Activated T-helper 1 cell treated with anti-CD3 and anti-CD28 coated beads, Interleukin-12 subunit alpha, Interleukin-12 subunit beta, Interleukin-2, Interleukin-4 antibody, amounts not matched to agents 30 ng/mL and 10 ng/mL and 1 ng/mL, durations not matched to agents 14 hours and 24 hours and 36 hours (primary cell): ENCODE measurements around the gene DLGAP3. TPM values are rescaled to one million over a fixed set of nuclear protein-coding genes. Genes with fewer than 3 reads are reported as not detected.

Experiments
- DNase-seq: peaks from one replicate; pipeline ENCODE4 v3.0.0; 2021; ENCODE audit warnings: low spot score
- H3K27ac Mint-ChIP-seq: one replicate; pipeline ENCODE4 v1.8.0; 2021; ENCODE audit warnings: mild to moderate bottlenecking, mixed read lengths
- H3K27me3 Mint-ChIP-seq: one replicate; pipeline ENCODE4 v1.8.0; 2022; ENCODE audit warnings: mild to moderate bottlenecking, moderate library complexity, mixed read lengths; ENCODE audit not compliant: insufficient read depth
- H3K36me3 Mint-ChIP-seq: one replicate; pipeline ENCODE4 v1.8.0; 2021; ENCODE audit warnings: low read depth, mixed read lengths
- H3K4me1 Mint-ChIP-seq: one replicate; pipeline ENCODE4 v1.8.0; 2021; ENCODE audit warnings: low read depth, mixed read lengths
- H3K4me3 Mint-ChIP-seq: one replicate; pipeline ENCODE4 v1.8.0; 2021; ENCODE audit warnings: mild to moderate bottlenecking, moderate library complexity, mixed read lengths
- H3K9me3 Mint-ChIP-seq: one replicate; pipeline ENCODE4 v1.8.0; 2021; ENCODE audit warnings: mixed read lengths
- intact Hi-C: fragments of 100-400 bp; cut with micrococcal nuclease; formaldehyde crosslinking; loops from one replicate; pipeline ENCODE4 v1.15.1; 2024
- total RNA-seq: library from RNA; stranded (reverse); gene quantifications from 2 replicates; pipeline ENCODE4 v1.2.3, GENCODE V29; 2022

DLGAP3 gene
- total RNA-seq, 1 donor from 2014 or later: 0.65 TPM

DNA sequence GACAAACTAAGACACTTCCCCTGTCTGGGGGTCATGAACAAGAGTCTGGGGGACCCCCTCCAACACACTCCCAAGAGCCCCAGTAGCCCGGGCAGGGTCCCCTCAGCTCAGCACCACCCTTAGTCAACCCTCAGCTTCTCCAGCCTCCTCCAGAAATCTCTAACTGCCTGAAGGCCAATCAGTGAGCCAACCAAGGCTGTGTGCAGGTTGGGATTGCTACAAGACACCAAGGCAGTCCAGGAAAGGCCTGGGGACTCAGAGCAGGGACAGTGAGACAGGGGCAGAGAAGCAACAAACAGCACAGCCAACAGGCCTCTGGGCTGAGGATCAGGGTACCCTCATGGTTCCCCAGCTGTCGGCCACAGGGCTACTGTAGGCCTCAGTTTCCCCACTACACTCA lies 83.2 kb downstream of the DLGAP3 start:
- peaks cover 6% of the 10 kb centered on the region for H3K36me3 Mint-ChIP-seq
- intact Hi-C loops: no loop called here
- peaks cover 4% of the 10 kb centered on the region for H3K4me1 Mint-ChIP-seq
- no peaks in the 10 kb centered on the region for H3K27me3 Mint-ChIP-seq
- no peaks in the 10 kb centered on the region for H3K9me3 Mint-ChIP-seq
- no peak overlapping the region for H3K4me3 Mint-ChIP-seq
- H3K27ac Mint-ChIP-seq: no peak overlapping the region
- DNase-seq: no peak

DNA sequence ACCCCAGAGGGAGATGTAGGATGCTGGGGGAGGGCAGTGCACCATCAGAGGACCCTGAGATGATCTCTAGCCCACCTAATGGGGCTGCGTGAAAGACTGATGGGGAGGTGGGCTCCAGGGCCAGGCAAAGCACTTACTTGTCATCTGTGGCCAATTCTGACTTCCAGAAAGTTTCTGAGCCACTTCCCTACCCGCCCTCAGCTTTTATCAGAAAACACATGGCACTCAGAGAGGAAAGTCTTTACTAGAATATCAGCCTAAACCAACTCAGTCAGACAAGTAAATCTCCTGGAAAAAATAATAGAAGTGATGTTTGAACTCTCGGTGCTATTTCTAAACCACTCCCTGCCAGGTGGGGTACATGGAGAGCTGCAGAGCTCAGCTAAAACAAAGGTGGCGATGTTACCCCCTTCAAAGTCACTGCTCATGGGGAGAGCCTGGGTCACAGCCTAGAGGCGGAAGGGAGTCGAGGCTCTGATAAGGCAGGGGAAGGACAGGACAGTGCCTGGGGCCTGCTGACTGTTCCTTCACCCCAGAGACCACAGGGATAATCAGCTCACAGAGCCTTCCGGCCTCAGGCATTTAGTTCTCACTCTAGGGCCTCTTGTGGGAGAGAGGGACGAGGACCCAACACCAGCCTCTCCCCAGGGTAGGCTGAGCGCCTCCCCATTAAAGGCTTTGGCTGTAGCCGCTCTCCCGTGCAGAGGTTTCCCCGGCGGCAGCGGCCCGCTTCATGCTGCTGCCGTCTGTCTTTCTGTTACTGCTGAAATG lies 84.1 kb downstream of the DLGAP3 start:
- no peaks in the 10 kb centered on the region for H3K9me3 Mint-ChIP-seq
- no peak for DNase-seq
- no peak overlapping the region for H3K4me3 Mint-ChIP-seq
- H3K4me1 Mint-ChIP-seq: peaks cover 4% of the 10 kb centered on the region
- H3K27me3 Mint-ChIP-seq: no peaks in the 10 kb centered on the region
- intact Hi-C loops: no loop called here
- no peak overlapping the region for H3K27ac Mint-ChIP-seq
- H3K36me3 Mint-ChIP-seq: peaks cover 2% of the 10 kb centered on the region

DNA sequence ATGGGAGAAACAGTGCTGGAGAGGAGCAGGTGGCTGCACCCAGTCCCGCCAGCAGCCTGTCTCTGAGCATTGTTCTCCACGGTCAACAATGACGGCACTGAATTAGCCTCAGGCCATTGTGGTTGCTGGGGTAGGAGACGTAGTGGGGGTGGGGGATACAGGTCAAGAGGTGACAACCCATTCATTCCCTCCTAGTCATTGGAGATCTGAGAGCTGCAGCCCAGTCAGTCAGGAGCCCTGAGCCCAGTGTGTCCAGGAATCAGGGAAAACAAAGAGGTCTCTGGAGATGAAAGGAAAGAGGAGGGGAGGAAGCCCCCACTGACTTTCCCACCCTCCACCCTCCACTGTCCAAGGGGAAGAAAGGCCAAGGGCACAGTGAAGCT lies 85.2 kb downstream of the DLGAP3 start:
- Mint-ChIP-seq H3K9me3 (no peaks in the 10 kb centered on the region), H3K27ac (no peak overlapping the region), H3K4me1 (peaks cover 4% of the 10 kb centered on the region), H3K27me3 (no peaks in the 10 kb centered on the region), H3K4me3 (no peak overlapping the region), H3K36me3 (peaks cover 2% of the 10 kb centered on the region)
- intact Hi-C loops: no loop called here
- DNase-seq: no peak

DNA sequence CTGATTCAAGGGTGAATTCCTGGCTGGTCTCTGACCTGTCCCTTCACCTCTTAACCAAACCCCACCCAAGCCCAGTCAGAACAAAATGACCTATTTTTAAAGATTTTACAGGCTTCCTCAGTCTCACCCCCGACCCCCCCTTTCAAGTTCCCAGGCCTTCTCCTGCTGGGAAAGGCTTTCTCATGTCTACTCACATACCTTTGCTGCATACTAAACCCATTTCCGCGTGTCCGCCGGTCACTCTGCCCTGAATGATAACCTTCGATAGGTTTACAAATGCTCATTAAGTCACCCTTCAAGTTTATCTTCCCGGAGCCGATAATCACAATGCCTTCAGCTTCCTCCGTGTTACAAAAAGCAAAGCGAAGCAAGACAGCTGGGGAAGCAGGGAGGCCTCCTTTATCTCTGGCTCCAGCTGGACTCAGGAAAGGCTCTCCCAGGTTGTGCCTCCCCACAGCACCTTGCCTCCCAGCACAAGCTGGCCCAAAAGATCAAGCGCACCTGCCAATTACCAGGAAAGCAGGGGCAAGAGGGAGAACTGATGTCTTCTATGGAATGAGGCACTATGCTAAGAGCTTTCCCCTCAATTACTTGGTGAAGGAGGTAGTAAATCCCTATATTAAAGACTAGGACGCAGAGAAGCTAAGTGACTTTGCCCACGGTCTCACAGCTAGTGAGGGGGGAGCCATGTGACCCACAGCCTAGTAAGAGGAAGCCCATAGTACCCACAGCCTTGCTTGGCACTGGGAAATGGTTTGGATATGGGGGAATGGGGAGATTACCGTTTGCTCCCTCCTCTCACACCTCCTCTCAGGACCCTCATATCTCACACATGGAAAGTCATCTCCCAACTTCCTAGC lies 85.8 kb downstream of the DLGAP3 start:
- no peak for DNase-seq
- Mint-ChIP-seq H3K36me3 (no peaks in the 10 kb centered on the region), H3K9me3 (no peaks in the 10 kb centered on the region), H3K27ac (no peak overlapping the region), H3K4me3 (no peak overlapping the region), H3K4me1 (peaks cover 4% of the 10 kb centered on the region), H3K27me3 (no peaks in the 10 kb centered on the region)
- intact Hi-C loops: no loop called here

DNA sequence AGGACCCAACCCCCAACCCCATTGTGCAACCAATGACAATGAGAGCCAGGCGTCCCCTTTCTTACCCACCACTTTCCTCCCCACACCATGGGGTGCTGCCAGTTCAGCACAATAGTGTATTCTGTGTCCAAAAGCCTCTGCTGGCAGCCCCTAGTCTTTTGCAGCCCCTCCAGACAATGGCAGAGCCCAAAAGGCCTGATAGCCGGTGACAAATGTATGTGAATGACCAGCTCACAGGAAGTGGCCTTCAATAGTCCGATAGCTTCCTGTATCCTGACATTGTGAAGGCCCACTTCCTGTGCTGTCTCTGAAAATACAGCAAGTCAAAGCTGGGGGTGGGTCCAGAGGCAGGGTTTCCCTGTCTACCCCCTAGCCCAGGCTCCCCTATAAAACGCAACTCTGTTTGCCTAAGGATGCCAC lies 86.5 kb downstream of the DLGAP3 start:
- no peaks in the 10 kb centered on the region for H3K9me3 Mint-ChIP-seq
- H3K4me3 Mint-ChIP-seq: no peak overlapping the region

DNA sequence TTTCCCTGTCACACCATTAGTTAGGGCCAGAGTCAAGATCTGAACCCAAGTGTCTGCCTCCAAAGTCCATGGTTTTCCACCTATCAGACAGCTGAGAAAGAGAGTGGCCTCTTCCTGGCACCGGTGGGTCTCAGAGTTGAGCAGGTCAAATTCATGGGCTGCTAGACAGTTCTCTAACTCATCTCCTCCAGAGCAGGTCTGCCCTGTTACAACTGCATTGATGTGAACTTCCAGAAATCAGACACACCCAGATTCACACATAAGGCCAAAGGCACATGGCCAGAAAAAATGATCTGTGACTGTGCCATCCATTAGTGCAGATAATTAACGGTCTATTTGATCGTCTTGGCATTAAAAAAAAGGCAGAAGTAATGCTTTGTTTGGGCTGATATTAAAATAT lies 87.4 kb downstream of the DLGAP3 start:
- intact Hi-C loops: no loop called here
- Mint-ChIP-seq H3K36me3 (no peaks in the 10 kb centered on the region), H3K27ac (no peak overlapping the region), H3K4me3 (no peak overlapping the region), H3K27me3 (no peaks in the 10 kb centered on the region), H3K9me3 (no peaks in the 10 kb centered on the region), H3K4me1 (peaks cover 4% of the 10 kb centered on the region)
- DNase-seq: no peak

More for the DNA sequence above, 86.5 kb downstream of the DLGAP3 start:
- DNase-seq: no peak
- Mint-ChIP-seq H3K27ac (no peak overlapping the region), H3K36me3 (no peaks in the 10 kb centered on the region), H3K27me3 (no peaks in the 10 kb centered on the region), H3K4me1 (peaks cover 4% of the 10 kb centered on the region)
- intact Hi-C loops: no loop called here

DNA sequence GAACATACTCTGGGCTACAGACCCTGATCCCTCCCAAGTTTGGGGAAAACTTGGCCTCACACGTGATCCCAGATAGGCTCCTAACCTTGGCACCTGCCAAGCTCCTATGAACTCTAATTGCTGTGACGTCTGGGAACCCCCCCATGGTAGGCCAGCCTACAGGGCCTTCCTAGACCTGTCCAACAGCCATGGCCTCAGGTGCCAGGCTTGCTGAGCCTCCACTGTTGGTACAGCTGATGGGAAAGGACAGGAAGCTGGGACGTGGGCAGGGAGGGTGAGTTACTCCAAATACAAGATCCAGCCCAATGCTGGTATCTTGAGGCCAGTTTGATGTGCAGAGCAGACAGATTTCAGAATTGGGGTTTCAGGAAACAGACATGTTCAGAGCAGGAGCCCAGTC lies 89.0 kb downstream of the DLGAP3 start:
- H3K4me1 Mint-ChIP-seq: peaks cover 4% of the 10 kb centered on the region
- H3K36me3 Mint-ChIP-seq: no peaks in the 10 kb centered on the region
- DNase-seq: no peak
- no peak overlapping the region for H3K4me3 Mint-ChIP-seq
- intact Hi-C loops: no loop called here
- H3K27ac Mint-ChIP-seq: no peak overlapping the region
- no peaks in the 10 kb centered on the region for H3K9me3 Mint-ChIP-seq
- H3K27me3 Mint-ChIP-seq: no peaks in the 10 kb centered on the region

DNA sequence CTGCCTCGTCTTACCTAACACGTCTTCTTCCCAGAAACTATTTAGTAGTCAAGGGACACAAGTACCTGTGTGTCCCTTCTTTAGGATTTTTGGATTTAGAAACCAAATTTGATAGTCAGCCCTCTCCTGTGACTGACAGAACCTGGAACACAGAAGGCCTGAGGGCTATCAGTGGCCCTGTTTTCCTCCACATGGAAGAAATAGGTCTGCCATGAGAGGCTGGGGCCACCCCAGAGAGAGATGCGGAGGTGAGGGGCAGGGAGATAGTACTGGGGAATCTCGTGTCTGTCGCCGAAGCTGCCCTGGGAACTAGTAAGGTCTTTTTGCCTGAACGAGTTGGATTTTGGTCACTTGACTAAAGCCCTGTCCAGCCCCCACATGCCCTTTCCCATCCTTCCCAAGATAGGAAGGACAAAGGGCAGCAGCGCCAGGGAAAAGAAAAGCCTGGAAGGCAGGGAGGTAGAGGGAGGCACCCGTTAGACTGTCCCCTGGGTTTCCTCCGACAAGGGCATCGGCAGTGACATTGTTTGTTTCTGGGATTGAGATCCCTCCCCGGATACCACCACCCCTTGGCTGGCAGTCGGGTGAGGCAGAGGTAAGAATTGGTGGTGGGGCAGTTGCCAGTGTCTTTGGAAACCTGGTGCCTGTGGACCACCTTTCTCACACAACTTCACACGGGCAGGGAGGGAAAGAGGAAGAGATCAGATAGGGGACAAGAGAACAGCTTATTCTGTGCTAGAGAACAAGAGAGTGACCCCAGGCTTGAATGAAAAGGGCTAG lies 89.7 kb downstream of the DLGAP3 start:
- DNase-seq: no peak
- intact Hi-C loops: no loop called here
- H3K27ac Mint-ChIP-seq: no peak overlapping the region
- H3K36me3 Mint-ChIP-seq: no peaks in the 10 kb centered on the region
- no peaks in the 10 kb centered on the region for H3K27me3 Mint-ChIP-seq
- H3K9me3 Mint-ChIP-seq: no peaks in the 10 kb centered on the region
- H3K4me3 Mint-ChIP-seq: no peak overlapping the region
- peaks cover 4% of the 10 kb centered on the region for H3K4me1 Mint-ChIP-seq

DNA sequence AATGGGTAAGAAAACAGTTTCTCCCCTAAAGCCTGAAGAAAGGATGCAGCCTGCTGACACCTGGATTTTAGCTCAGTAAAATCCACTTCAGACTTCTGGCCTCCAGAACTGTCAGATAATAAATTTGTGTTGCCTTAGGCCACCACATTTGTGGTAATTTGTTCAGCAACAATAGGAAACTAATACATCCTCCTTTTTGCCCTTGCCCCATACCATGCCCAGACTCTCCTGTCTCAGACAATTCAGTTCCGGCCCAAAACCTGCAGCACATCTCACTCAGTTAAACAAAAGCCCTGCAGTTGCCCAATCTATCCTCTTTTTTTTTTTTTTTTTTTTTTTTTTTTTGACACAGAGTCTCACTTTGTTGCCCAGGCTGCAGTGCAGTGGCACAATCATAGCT lies 95.7 kb downstream of the DLGAP3 start:
- Mint-ChIP-seq H3K9me3 (no peaks in the 10 kb centered on the region), H3K36me3 (no peaks in the 10 kb centered on the region), H3K4me3 (no peak overlapping the region), H3K27me3 (no peaks in the 10 kb centered on the region), H3K4me1 (no peaks in the 10 kb centered on the region), H3K27ac (no peak overlapping the region)
- intact Hi-C loops: no loop called here
- DNase-seq: no peak

DNA sequence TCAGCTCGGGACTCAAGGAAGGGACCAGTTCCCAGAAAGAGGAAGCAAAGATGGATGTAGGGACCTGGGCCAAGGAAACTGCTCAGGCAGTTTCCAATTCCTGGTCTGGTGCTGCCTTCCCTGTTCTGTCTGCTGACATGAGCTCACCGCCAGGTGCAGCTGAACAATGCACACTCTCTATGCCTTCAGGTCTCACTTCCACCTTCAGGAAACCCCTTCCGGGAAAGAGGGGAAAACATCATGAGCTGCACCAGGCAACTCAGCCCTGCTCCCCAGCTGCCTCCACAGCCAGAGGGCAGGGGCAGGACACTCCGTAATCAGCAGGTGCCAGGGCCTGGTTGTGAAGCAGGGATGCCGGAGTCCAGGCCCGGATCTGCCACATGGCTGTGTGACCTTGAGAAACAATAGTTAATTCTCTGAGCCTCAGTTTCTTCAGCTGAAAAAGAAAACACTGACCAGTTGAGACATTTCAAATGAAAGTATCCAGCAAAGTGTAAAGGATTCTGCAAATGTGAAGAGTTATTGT lies 97.7 kb downstream of the DLGAP3 start:
- no peaks in the 10 kb centered on the region for H3K4me1 Mint-ChIP-seq
- intact Hi-C loops: no loop called here
- no peak overlapping the region for H3K4me3 Mint-ChIP-seq
- H3K36me3 Mint-ChIP-seq: no peaks in the 10 kb centered on the region
- no peak overlapping the region for H3K27ac Mint-ChIP-seq
- no peaks in the 10 kb centered on the region for H3K9me3 Mint-ChIP-seq
- DNase-seq: no peak
- H3K27me3 Mint-ChIP-seq: no peaks in the 10 kb centered on the region

DNA sequence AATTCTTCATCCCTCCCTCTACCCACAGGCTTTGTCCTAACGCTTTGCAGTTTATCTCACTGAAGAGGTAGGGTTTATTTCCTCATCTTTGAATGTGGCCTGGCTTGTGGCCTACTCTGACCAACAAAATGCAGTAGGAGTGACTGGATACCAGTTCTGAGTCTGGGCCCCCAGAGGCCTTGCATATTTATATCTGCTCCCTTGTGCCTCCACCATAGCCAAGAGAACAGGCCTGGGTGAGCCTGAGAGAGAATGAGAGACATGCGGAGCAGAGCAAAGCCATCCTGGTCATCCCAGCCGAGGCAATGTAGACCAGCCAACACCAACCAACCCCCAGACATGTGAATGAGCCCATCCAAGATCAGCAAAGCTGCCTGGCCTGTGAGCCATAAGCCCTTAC lies 100.2 kb downstream of the DLGAP3 start:
- no peak overlapping the region for H3K4me3 Mint-ChIP-seq
- no peaks in the 10 kb centered on the region for H3K9me3 Mint-ChIP-seq
- H3K27me3 Mint-ChIP-seq: no peaks in the 10 kb centered on the region
- no peaks in the 10 kb centered on the region for H3K36me3 Mint-ChIP-seq
- H3K27ac Mint-ChIP-seq: no peak overlapping the region
- no peaks in the 10 kb centered on the region for H3K4me1 Mint-ChIP-seq
- intact Hi-C loops: no loop called here
- DNase-seq: no peak

DNA sequence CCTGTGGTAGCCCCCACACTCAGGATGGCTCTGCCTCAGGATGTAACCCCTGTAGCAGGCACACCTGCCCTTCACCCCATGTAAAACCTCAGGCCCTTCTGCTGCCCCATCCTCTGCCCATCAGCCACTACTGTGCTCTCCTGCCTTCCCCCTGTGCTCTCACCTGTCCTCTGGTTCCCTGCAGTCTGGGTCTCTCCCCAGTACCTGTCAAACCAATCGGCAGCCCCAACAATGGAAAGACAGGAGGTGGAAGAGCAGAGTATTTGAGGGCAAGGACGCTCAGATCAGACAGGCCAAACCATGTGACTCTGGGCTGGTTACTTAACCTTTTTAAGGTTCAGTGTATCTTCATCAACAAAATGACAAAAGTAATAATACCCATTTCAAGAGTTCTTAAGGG lies 100.8 kb downstream of the DLGAP3 start:
- intact Hi-C loops: no loop called here
- Mint-ChIP-seq H3K4me1 (no peaks in the 10 kb centered on the region), H3K36me3 (no peaks in the 10 kb centered on the region), H3K27me3 (no peaks in the 10 kb centered on the region), H3K27ac (no peak overlapping the region), H3K9me3 (no peaks in the 10 kb centered on the region), H3K4me3 (no peak overlapping the region)
- DNase-seq: no peak
